WTC11 (cell line): ENCODE data around the gene ADCY5. TPM values are rescaled to one million over a fixed set of nuclear protein-coding genes. Genes with fewer than 3 reads are reported as not detected.

Source experiments
- ATAC-seq: fragments of 200-7000 bp; cut with Tn5 transposase; 2 replicates; pipeline ENCODE4 v1.10.0; 2021; ENCODE audit warnings: mild to moderate bottlenecking, moderate library complexity
- CTCF ChIA-PET: fragments of 300-600 bp; sonication (Branson Sonifier 250); formaldehyde crosslinking; loops from one replicate; lab custom pipeline; 2021; ENCODE audit warnings: antibody characterized with exemption; lab: Charles Lee
- POLR2A ChIA-PET: fragments of 350-600 bp; sonication (Branson Sonifier 250); formaldehyde crosslinking; loops from one replicate; lab custom pipeline; 2021; ENCODE audit warnings: antibody characterized with exemption; lab: Charles Lee
- DNase-seq: peaks from one replicate; pipeline ENCODE4 v3.0.0; 2021; ENCODE audit warnings: low spot score
- H3K27ac Mint-ChIP-seq: 2 replicates; pipeline ENCODE4 v1.8.0; 2021; ENCODE audit warnings: mixed read lengths
- H3K27me3 Mint-ChIP-seq: 2 replicates; pipeline ENCODE4 v1.8.0; 2021; ENCODE audit warnings: low read depth, mild to moderate bottlenecking, moderate library complexity, mixed read lengths
- H3K36me3 Mint-ChIP-seq: 2 replicates; pipeline ENCODE4 v1.8.0; 2021; ENCODE audit warnings: mixed read lengths
- H3K4me1 Mint-ChIP-seq: 2 replicates; pipeline ENCODE4 v1.8.0; 2022; ENCODE audit warnings: mixed read lengths
- H3K4me3 Mint-ChIP-seq: 2 replicates; pipeline ENCODE4 v1.8.0; 2021; ENCODE audit warnings: mild to moderate bottlenecking, moderate library complexity, mixed read lengths
- H3K9me3 Mint-ChIP-seq: 2 replicates; pipeline ENCODE4 v1.8.0; 2021; ENCODE audit warnings: mixed read lengths
- AFF4 ChIP-seq: sonication (generic); formaldehyde crosslinking; IDR thresholded peaks from 2 replicates; pipeline ENCODE4 v1.8.1; 2023; ENCODE audit warnings: mild to moderate bottlenecking, missing genetic modification reagents, borderline replicate concordance
- ATF1 ChIP-seq: sonication (generic); formaldehyde crosslinking; IDR thresholded peaks from 2 replicates; pipeline ENCODE4 v1.8.1; 2023; ENCODE audit warnings: mild to moderate bottlenecking, moderate library complexity, missing genetic modification reagents
- CBFB ChIP-seq: sonication (generic); formaldehyde crosslinking; IDR thresholded peaks from 2 replicates; pipeline ENCODE4 v1.8.1; 2022; ENCODE audit warnings: mild to moderate bottlenecking, low read depth, missing genetic modification reagents
- E2F4 ChIP-seq: sonication (generic); formaldehyde crosslinking; IDR thresholded peaks from 2 replicates; pipeline ENCODE4 v1.8.1; 2022; ENCODE audit warnings: low read depth, mild to moderate bottlenecking, moderate library complexity, missing genetic modification reagents, borderline replicate concordance
- ERG ChIP-seq: fragments of 250-450 bp; sonication (Bioruptor Pico); IDR thresholded peaks from 2 replicates; pipeline ENCODE4 v1.8.0; 2021; ENCODE audit warnings: mild to moderate bottlenecking
- ESRRA ChIP-seq: sonication (generic); formaldehyde crosslinking; IDR thresholded peaks from 2 replicates; pipeline ENCODE4 v1.8.1; 2022; ENCODE audit warnings: mild to moderate bottlenecking, missing genetic modification reagents, borderline replicate concordance
- FOXK1 ChIP-seq: sonication (generic); formaldehyde crosslinking; IDR thresholded peaks from 2 replicates; pipeline ENCODE4 v1.8.0; 2022; ENCODE audit warnings: mild to moderate bottlenecking, moderate library complexity, missing genetic modification reagents
- GABPB1 ChIP-seq: sonication (generic); formaldehyde crosslinking; IDR thresholded peaks from 2 replicates; pipeline ENCODE4 v1.8.1; 2023; ENCODE audit warnings: mild to moderate bottlenecking, missing genetic modification reagents
- GRHL2 ChIP-seq: fragments of 250-450 bp; sonication (Bioruptor Pico); IDR thresholded peaks from 2 replicates; pipeline ENCODE4 v1.8.0; 2022; ENCODE audit warnings: mild to moderate bottlenecking, moderate library complexity; ENCODE audit not compliant: insufficient replicate concordance, severe bottlenecking
- KAT7 ChIP-seq: sonication (generic); formaldehyde crosslinking; IDR thresholded peaks from 2 replicates; pipeline ENCODE4 v1.8.1; 2023; ENCODE audit warnings: missing genetic modification reagents, mild to moderate bottlenecking, borderline replicate concordance
- MXD4 ChIP-seq: fragments of 250-450 bp; sonication (Bioruptor Pico); IDR thresholded peaks from 2 replicates; pipeline ENCODE4 v1.8.0; 2021; ENCODE audit warnings: mild to moderate bottlenecking, moderate library complexity, borderline replicate concordance
- NFYB ChIP-seq: sonication (generic); formaldehyde crosslinking; conservative IDR thresholded peaks from 2 replicates; pipeline ENCODE4 v1.8.0; 2022; ENCODE audit warnings: low read depth, missing genetic modification reagents
- NR2C2 ChIP-seq: sonication (generic); formaldehyde crosslinking; IDR thresholded peaks from 2 replicates; pipeline ENCODE4 v1.8.0; 2022; ENCODE audit warnings: mild to moderate bottlenecking, missing genetic modification reagents
- SMAD4 ChIP-seq: sonication (generic); formaldehyde crosslinking; IDR thresholded peaks from 2 replicates; pipeline ENCODE4 v1.8.0; 2022; ENCODE audit warnings: mild to moderate bottlenecking, missing genetic modification reagents
- TCF7 ChIP-seq: sonication (generic); formaldehyde crosslinking; IDR thresholded peaks from 2 replicates; pipeline ENCODE4 v1.8.0; 2022; ENCODE audit warnings: mild to moderate bottlenecking, low read depth, missing genetic modification reagents, moderate library complexity
- TP53 ChIP-seq: sonication (generic); formaldehyde crosslinking; IDR thresholded peaks from 2 replicates; pipeline ENCODE4 v1.8.1; 2023; ENCODE audit warnings: mild to moderate bottlenecking, missing genetic modification reagents
- USF2 ChIP-seq: sonication (generic); formaldehyde crosslinking; IDR thresholded peaks from 2 replicates; pipeline ENCODE4 v1.8.1; 2023; ENCODE audit warnings: mild to moderate bottlenecking, missing genetic modification reagents, moderate library complexity
- ZBTB43 ChIP-seq: sonication (generic); formaldehyde crosslinking; IDR thresholded peaks from 2 replicates; pipeline ENCODE4 v1.8.1; 2023; ENCODE audit warnings: mild to moderate bottlenecking, missing genetic modification reagents
- ZNF121 ChIP-seq: sonication (generic); formaldehyde crosslinking; IDR thresholded peaks from 2 replicates; pipeline ENCODE4 v1.8.0; 2023; ENCODE audit warnings: missing genetic modification reagents
- ZNF263 ChIP-seq: sonication (generic); formaldehyde crosslinking; IDR thresholded peaks from 2 replicates; pipeline ENCODE4 v1.8.1; 2022; ENCODE audit warnings: low read depth, mild to moderate bottlenecking, moderate library complexity, missing genetic modification reagents
- ZNF416 ChIP-seq: fragments of 250-450 bp; sonication (Bioruptor Pico); IDR thresholded peaks from 2 replicates; pipeline ENCODE4 v1.9.0; 2021; ENCODE audit warnings: mild to moderate bottlenecking, inconsistent platforms
- ZNF423 ChIP-seq: fragments of 250-450 bp; sonication (Bioruptor Pico); IDR thresholded peaks from 2 replicates; pipeline ENCODE4 v2.1.2; 2022; ENCODE audit warnings: mild to moderate bottlenecking, moderate library complexity
- total RNA-seq: library from RNA; stranded (reverse); gene quantifications from 3 replicates; pipeline ENCODE4 v1.2.3, GENCODE V29; 2021
- TF ChIP-seq, protein P1 (sequence below): sonication (generic); formaldehyde crosslinking; IDR thresholded peaks from 2 replicates; pipeline ENCODE4 v1.8.0; 2023; ENCODE audit warnings: missing genetic modification reagents
- TF ChIP-seq, protein P2 (sequence below): fragments of 200-600 bp; IDR thresholded peaks from 2 replicates; pipeline ENCODE4 v1.8.0; 2022; ENCODE audit warnings: antibody characterized with exemption
- TF ChIP-seq, protein P3 (sequence below): sonication (generic); formaldehyde crosslinking; conservative IDR thresholded peaks from 2 replicates; pipeline ENCODE4 v1.8.1; 2022; ENCODE audit warnings: mild to moderate bottlenecking, missing genetic modification reagents

ADCY5 gene
- total RNA-seq, 1 experiment from 2014 or later: 23.5 TPM

- no peak overlapping the region for H3K27ac Mint-ChIP-seq
- DNase-seq (no peak), ATAC-seq (no peak)
- no peaks in the 10 kb centered on the region for H3K9me3 Mint-ChIP-seq
- no peak overlapping the region for H3K4me3 Mint-ChIP-seq
- ChIA-PET POLR2A (no interaction called here), CTCF (interaction anchor here (1.5 kb wide), 1 partner anchor 156 kb away, joined by 3 read pairs; no protein-coding TSS in a partner anchor)
- no peaks in the 10 kb centered on the region for H3K27me3 Mint-ChIP-seq
- H3K36me3 Mint-ChIP-seq: no peaks in the 10 kb centered on the region
- TF ChIP-seq MXD4 (CRISPR knock-in tag) (no peak), ZNF423 (CRISPR knock-in tag) (no peak), TP53 (CRISPR knock-in tag) (no peak), USF2 (CRISPR knock-in tag) (no peak), ZBTB43 (CRISPR knock-in tag) (no peak), CBFB (CRISPR knock-in tag) (no peak), FOXK1 (CRISPR knock-in tag) (no peak), ZNF121 (CRISPR knock-in tag) (no peak), ZNF416 (CRISPR knock-in tag) (no peak), KAT7 (CRISPR knock-in tag) (no peak), ZNF263 (CRISPR knock-in tag) (no peak)
- TF ChIP-seq, protein P1, sequence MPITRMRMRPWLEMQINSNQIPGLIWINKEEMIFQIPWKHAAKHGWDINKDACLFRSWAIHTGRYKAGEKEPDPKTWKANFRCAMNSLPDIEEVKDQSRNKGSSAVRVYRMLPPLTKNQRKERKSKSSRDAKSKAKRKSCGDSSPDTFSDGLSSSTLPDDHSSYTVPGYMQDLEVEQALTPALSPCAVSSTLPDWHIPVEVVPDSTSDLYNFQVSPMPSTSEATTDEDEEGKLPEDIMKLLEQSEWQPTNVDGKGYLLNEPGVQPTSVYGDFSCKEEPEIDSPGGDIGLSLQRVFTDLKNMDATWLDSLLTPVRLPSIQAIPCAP (CRISPR knock-in tag): no peak
- peaks cover 31% of the 10 kb centered on the region for H3K4me1 Mint-ChIP-seq
Measured at GRCh38 chr3:123327480-123327879, 121.4 kb downstream of the ADCY5 start.

DNA sequence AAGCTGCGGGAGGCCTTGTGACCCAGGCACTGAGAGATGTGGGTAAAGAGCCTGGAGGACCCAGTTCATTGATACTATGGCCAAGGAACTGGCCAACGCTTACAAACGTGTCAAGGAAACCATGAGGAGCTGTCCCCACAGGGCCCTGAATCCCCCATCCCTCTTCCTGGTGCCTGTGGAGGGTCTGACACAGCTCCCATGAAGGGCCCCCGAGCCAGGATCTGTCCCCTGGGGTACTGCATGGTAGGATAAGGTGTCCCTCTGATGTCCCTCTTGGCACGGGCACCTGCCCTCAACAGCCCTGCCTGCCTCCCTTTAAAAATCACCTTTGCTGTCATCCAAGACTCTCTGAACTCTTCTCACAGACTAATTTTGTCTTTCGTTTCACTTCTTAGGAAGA is 122.4 kb downstream of the ADCY5 start:
- no peak for ATAC-seq
- no peak overlapping the region for H3K4me3 Mint-ChIP-seq
- H3K36me3 Mint-ChIP-seq: no peaks in the 10 kb centered on the region
- no peak overlapping the region for H3K27ac Mint-ChIP-seq
- ChIA-PET POLR2A (interaction anchor here (1.1 kb wide), 1 partner anchor 11 kb away, joined by 3 read pairs; no protein-coding TSS in a partner anchor), CTCF (interaction anchor here (0.5 to 3.4 kb wide), 8 partner anchors 12 to 163 kb away, joined by 3 to 15 read pairs (median 4); no protein-coding TSS in a partner anchor)
- H3K27me3 Mint-ChIP-seq: no peaks in the 10 kb centered on the region
- H3K4me1 Mint-ChIP-seq: peaks cover 36% of the 10 kb centered on the region
- no peak for DNase-seq
- H3K9me3 Mint-ChIP-seq: no peaks in the 10 kb centered on the region
- no peak for TF ChIP-seq NFYB (CRISPR knock-in tag)
- TF ChIP-seq KAT7 (CRISPR knock-in tag): no peak
- TF ChIP-seq GRHL2: no peak
- TF ChIP-seq ERG (CRISPR knock-in tag): no peak
- no peak for TF ChIP-seq TCF7 (CRISPR knock-in tag)
- TF ChIP-seq E2F4: no peak
- TF ChIP-seq, protein P2, sequence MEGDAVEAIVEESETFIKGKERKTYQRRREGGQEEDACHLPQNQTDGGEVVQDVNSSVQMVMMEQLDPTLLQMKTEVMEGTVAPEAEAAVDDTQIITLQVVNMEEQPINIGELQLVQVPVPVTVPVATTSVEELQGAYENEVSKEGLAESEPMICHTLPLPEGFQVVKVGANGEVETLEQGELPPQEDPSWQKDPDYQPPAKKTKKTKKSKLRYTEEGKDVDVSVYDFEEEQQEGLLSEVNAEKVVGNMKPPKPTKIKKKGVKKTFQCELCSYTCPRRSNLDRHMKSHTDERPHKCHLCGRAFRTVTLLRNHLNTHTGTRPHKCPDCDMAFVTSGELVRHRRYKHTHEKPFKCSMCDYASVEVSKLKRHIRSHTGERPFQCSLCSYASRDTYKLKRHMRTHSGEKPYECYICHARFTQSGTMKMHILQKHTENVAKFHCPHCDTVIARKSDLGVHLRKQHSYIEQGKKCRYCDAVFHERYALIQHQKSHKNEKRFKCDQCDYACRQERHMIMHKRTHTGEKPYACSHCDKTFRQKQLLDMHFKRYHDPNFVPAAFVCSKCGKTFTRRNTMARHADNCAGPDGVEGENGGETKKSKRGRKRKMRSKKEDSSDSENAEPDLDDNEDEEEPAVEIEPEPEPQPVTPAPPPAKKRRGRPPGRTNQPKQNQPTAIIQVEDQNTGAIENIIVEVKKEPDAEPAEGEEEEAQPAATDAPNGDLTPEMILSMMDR: no peak
- no peak for TF ChIP-seq ATF1 (CRISPR knock-in tag)
- no peak for TF ChIP-seq AFF4 (CRISPR knock-in tag)
- no peak for TF ChIP-seq ESRRA
- TF ChIP-seq ZNF263 (CRISPR knock-in tag): no peak
- TF ChIP-seq SMAD4 (CRISPR knock-in tag): no peak
- TF ChIP-seq, protein P3, sequence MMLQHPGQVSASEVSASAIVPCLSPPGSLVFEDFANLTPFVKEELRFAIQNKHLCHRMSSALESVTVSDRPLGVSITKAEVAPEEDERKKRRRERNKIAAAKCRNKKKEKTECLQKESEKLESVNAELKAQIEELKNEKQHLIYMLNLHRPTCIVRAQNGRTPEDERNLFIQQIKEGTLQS: no peak
- TF ChIP-seq GABPB1 (CRISPR knock-in tag): no peak
- TF ChIP-seq NR2C2 (CRISPR knock-in tag): no peak
